ENCODE results near the gene INTS6L.

INTS6L gene

GRCh38 chrX:135520553-135521404, at the start of gene INTS6L:
Gene INTS6L (plus strand): TSS chrX:135520660. CDS start chrX:135520993, 333 bp downstream.
- peak; percentile 95 for DNase-seq

- DNase-seq = no peak
Measured at GRCh38 chrX:135476378-135476777, 44.1 kb upstream of the INTS6L start.

- peak; percentile 79 for DNase-seq
Measured at GRCh38 chrX:135477576-135477975, 42.9 kb upstream of the INTS6L start.

GRCh38 chrX:135480076-135480475, 40.4 kb upstream of the INTS6L start:
- no peak for DNase-seq

GRCh38 chrX:135481696-135482179, 38.7 kb upstream of the INTS6L start:
- no peak for DNase-seq

- peak; percentile 64 for DNase-seq
Measured at GRCh38 chrX:135484641-135485289, 35.7 kb upstream of the INTS6L start.

GRCh38 chrX:135489542-135489941, 30.9 kb upstream of the INTS6L start:
- no peak for DNase-seq

GRCh38 chrX:135490979-135491514, 29.4 kb upstream of the INTS6L start:
- DNase-seq = no peak

- DNase-seq = no peak
Measured at GRCh38 chrX:135494453-135494852, 26.0 kb upstream of the INTS6L start.

GRCh38 chrX:135497736-135498135, 22.7 kb upstream of the INTS6L start:
- no peak for DNase-seq

GRCh38 chrX:135498236-135498635, 22.2 kb upstream of the INTS6L start:
- DNase-seq = no peak

GRCh38 chrX:135505351-135505750, 15.1 kb upstream of the INTS6L start:
- DNase-seq = no peak

- no peak for DNase-seq
Measured at GRCh38 chrX:135509885-135510284, 10.6 kb upstream of the INTS6L start.

GRCh38 chrX:135512508-135513129, 7.8 kb upstream of the INTS6L start:
- no peak for DNase-seq

- no peak for DNase-seq
Measured at GRCh38 chrX:135513130-135513515, 7.3 kb upstream of the INTS6L start.

GRCh38 chrX:135516376-135516775, 4.1 kb upstream of the INTS6L start:
- peak; percentile 54 for DNase-seq

- DNase-seq = no peak
Measured at GRCh38 chrX:135518161-135518560, 2.3 kb upstream of the INTS6L start.

- DNase-seq = peak; percentile 27
Measured at GRCh38 chrX:135520022-135520552, 373 bp upstream of the INTS6L start.

- peak; percentile 96 for DNase-seq
Measured at GRCh38 chrX:135521405-135522131, 1.1 kb downstream of the INTS6L start.

- peak; percentile 79 for DNase-seq
Measured at GRCh38 chrX:135522132-135522530, 1.7 kb downstream of the INTS6L start.

GRCh38 chrX:135522878-135523693, 2.6 kb downstream of the INTS6L start:
- DNase-seq = peak; percentile 39
